ENCODE data around the gene TM7SF2. TPM values are rescaled to one million over a fixed set of nuclear protein-coding genes. Genes with fewer than 3 reads are reported as not detected.

TM7SF2 gene
- total RNA-seq, 3 donors from 2014 or later (not counting 1 experiment from before 2014, with no cell fraction given) = 17.0 to 23.2 (median 18.6) TPM

GRCh38 chr11:65065851-65066250, 45.8 kb upstream of the TM7SF2 start:
- H3K4me1 Mint-ChIP-seq = no peaks in the 10 kb centered on the region
- no peaks in the 10 kb centered on the region for H3K4me1 ChIP-seq (ENCODE audit: control insufficient read depth, insufficient read depth, low read length)
- DNase-seq (no peak), ATAC-seq (no peak)
- H3K27ac Mint-ChIP-seq = no peak overlapping the region
- H3K4me3 Mint-ChIP-seq = no peak overlapping the region
- no peaks in the 10 kb centered on the region for H3K9me3 ChIP-seq (ENCODE audit: control insufficient read depth, insufficient read depth, low read length)
- H3K4me3 ChIP-seq (ENCODE audit: low read length) = no peak overlapping the region
- H3K27me3 Mint-ChIP-seq (ENCODE audit: low read depth in 2 of 2) = peaks cover 2 to 7% of the 10 kb centered on the region in 2 donors
- H3K27me3 ChIP-seq (ENCODE audit: control insufficient read depth, insufficient read depth, low read length) = no peaks in the 10 kb centered on the region
- TF ChIP-seq, protein P1, sequence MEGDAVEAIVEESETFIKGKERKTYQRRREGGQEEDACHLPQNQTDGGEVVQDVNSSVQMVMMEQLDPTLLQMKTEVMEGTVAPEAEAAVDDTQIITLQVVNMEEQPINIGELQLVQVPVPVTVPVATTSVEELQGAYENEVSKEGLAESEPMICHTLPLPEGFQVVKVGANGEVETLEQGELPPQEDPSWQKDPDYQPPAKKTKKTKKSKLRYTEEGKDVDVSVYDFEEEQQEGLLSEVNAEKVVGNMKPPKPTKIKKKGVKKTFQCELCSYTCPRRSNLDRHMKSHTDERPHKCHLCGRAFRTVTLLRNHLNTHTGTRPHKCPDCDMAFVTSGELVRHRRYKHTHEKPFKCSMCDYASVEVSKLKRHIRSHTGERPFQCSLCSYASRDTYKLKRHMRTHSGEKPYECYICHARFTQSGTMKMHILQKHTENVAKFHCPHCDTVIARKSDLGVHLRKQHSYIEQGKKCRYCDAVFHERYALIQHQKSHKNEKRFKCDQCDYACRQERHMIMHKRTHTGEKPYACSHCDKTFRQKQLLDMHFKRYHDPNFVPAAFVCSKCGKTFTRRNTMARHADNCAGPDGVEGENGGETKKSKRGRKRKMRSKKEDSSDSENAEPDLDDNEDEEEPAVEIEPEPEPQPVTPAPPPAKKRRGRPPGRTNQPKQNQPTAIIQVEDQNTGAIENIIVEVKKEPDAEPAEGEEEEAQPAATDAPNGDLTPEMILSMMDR (IDR thresholded peaks at IDR 0.05) = no peak
- no peak overlapping the region for H3K27ac ChIP-seq (ENCODE audit: low read length)
- H3K36me3 ChIP-seq (ENCODE audit: control insufficient read depth, insufficient read depth, low read length) = no peaks in the 10 kb centered on the region
- no peaks in the 10 kb centered on the region for H3K36me3 Mint-ChIP-seq
- H3K9me3 Mint-ChIP-seq = no peaks in the 10 kb centered on the region
- 89% methylated on average over 7 of the region's 7 CpGs for WGBS (ENCODE audit: insufficient coverage)
- intact Hi-C loops (cut with micrococcal nuclease) = no loop called here

DNA sequence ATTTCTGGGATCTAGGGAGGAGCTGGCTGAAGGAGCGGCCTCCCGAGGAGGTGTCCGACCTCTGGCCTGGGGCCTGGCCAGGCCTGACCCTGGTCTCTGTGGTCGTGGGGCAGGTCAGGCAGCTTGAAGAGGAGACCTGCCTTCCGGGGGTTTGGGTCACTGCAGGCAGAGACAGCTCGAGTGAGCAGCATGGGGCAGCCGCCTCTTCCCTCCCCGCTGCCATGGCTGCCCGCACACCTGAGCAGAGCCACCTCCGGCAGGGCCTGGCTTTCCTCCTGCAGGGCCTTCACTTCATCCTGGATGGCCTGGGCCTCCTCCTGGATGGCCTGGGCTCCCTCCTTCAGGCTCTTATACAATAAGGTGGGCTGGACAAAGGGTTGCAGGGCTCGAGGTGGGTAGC, 45.4 kb upstream of the TM7SF2 start:
- Histone ChIP-seq H3K9me3 (ENCODE audit: control insufficient read depth, insufficient read depth, low read length) (no peaks in the 10 kb centered on the region), H3K27me3 (ENCODE audit: control insufficient read depth, insufficient read depth, low read length) (no peaks in the 10 kb centered on the region), H3K4me3 (ENCODE audit: low read length) (no peak overlapping the region), H3K4me1 (ENCODE audit: control insufficient read depth, insufficient read depth, low read length) (no peaks in the 10 kb centered on the region), H3K27ac (ENCODE audit: low read length) (no peak overlapping the region), H3K36me3 (ENCODE audit: control insufficient read depth, insufficient read depth, low read length) (no peaks in the 10 kb centered on the region)
- Mint-ChIP-seq H3K27me3 (ENCODE audit: low read depth in 2 of 2) (peaks cover 0 to 7% of the 10 kb centered on the region in 2 donors), H3K4me1 (no peaks in the 10 kb centered on the region), H3K36me3 (no peaks in the 10 kb centered on the region), H3K4me3 (no peak overlapping the region), H3K27ac (no peak overlapping the region), H3K9me3 (no peaks in the 10 kb centered on the region)
- 91% methylated on average over 11 of the region's 11 CpGs for WGBS (ENCODE audit: insufficient coverage)
- TF ChIP-seq, protein P1 (IDR thresholded peaks at IDR 0.05) = no peak
- no peak for DNase-seq
- no peak for ATAC-seq
- intact Hi-C loops (cut with micrococcal nuclease) = no loop called here

DNA sequence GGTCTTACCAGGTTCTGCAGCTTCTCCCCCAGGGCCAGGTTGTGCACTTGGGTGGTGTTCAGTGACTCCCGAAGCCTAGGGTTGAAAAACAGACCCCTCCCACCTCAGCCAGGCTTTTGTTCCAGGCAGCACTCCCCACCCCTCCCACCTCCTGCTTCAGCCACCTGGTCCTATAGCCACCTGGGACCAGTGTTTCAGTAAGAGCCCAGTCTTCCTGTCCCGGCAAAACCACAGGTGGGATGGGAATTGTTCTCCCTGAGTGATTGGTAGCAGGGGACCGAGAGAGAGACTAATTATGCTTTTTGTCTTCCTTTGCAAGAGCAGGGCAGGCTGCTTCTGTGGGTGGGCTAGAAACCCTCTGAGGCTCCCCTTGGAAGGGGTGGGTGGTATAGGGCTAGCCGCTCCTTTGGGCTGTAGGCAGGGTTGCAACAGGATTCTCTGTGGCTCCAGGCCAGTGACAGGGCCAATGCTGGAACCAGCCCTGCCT, 44.8 kb upstream of the TM7SF2 start:
- no peaks in the 10 kb centered on the region for H3K4me1 ChIP-seq (ENCODE audit: control insufficient read depth, insufficient read depth, low read length)
- DNase-seq = no peak
- no peaks in the 10 kb centered on the region for H3K9me3 ChIP-seq (ENCODE audit: control insufficient read depth, insufficient read depth, low read length)
- TF ChIP-seq, protein P1 (IDR thresholded peaks at IDR 0.05) = no peak
- WGBS (ENCODE audit: insufficient coverage) = 91% methylated on average over 4 of the region's 4 CpGs
- Mint-ChIP-seq H3K27me3 (ENCODE audit: low read depth in 2 of 2) (peaks cover 0 to 7% of the 10 kb centered on the region in 2 donors), H3K4me3 (no peak overlapping the region), H3K27ac (no peak overlapping the region), H3K36me3 (no peaks in the 10 kb centered on the region), H3K4me1 (no peaks in the 10 kb centered on the region), H3K9me3 (no peaks in the 10 kb centered on the region)
- ATAC-seq = no peak
- H3K36me3 ChIP-seq (ENCODE audit: control insufficient read depth, insufficient read depth, low read length) = no peaks in the 10 kb centered on the region
- H3K27me3 ChIP-seq (ENCODE audit: control insufficient read depth, insufficient read depth, low read length) = no peaks in the 10 kb centered on the region
- H3K27ac ChIP-seq (ENCODE audit: low read length) = no peak overlapping the region
- no peak overlapping the region for H3K4me3 ChIP-seq (ENCODE audit: low read length)
- intact Hi-C loops (cut with micrococcal nuclease) = no loop called here

- Mint-ChIP-seq H3K36me3 (no peaks in the 10 kb centered on the region), H3K4me3 (no peak overlapping the region), H3K9me3 (no peaks in the 10 kb centered on the region), H3K27me3 (ENCODE audit: low read depth in 2 of 2) (peaks cover 0 to 5% of the 10 kb centered on the region in 2 donors), H3K4me1 (no peaks in the 10 kb centered on the region), H3K27ac (no peak overlapping the region)
- 87% methylated on average over 10 of the region's 10 CpGs for WGBS (ENCODE audit: insufficient coverage)
- H3K4me3 ChIP-seq (ENCODE audit: low read length) = no peak overlapping the region
- H3K27ac ChIP-seq (ENCODE audit: low read length) = no peak overlapping the region
- no peaks in the 10 kb centered on the region for H3K9me3 ChIP-seq (ENCODE audit: control insufficient read depth, insufficient read depth, low read length)
- TF ChIP-seq, protein P1 (IDR thresholded peaks at IDR 0.05) = no peak
- H3K4me1 ChIP-seq (ENCODE audit: control insufficient read depth, insufficient read depth, low read length) = no peaks in the 10 kb centered on the region
- no peak for ATAC-seq
- H3K27me3 ChIP-seq (ENCODE audit: control insufficient read depth, insufficient read depth, low read length) = no peaks in the 10 kb centered on the region
- no peaks in the 10 kb centered on the region for H3K36me3 ChIP-seq (ENCODE audit: control insufficient read depth, insufficient read depth, low read length)
- DNase-seq = no peak
- intact Hi-C loops (cut with micrococcal nuclease) = no loop called here
Measured at GRCh38 chr11:65067446-65067845, 44.2 kb upstream of the TM7SF2 start.
